ENCODE data around the gene CDK7. TPM values are rescaled to one million over a fixed set of nuclear protein-coding genes. Genes with fewer than 3 reads are reported as not detected.
A peak's percentile ranks its signal among the peaks of the same experiment; 100 is the strongest.

The CDK7 gene
- polyA plus RNA-seq (2011; rRNA removed) (153 and 212 TPM in 2 replicates), polyA minus RNA-seq (2011; rRNA and poly(A)+ RNA removed) (63.7 and 110 TPM in 2 replicates)

DNA sequence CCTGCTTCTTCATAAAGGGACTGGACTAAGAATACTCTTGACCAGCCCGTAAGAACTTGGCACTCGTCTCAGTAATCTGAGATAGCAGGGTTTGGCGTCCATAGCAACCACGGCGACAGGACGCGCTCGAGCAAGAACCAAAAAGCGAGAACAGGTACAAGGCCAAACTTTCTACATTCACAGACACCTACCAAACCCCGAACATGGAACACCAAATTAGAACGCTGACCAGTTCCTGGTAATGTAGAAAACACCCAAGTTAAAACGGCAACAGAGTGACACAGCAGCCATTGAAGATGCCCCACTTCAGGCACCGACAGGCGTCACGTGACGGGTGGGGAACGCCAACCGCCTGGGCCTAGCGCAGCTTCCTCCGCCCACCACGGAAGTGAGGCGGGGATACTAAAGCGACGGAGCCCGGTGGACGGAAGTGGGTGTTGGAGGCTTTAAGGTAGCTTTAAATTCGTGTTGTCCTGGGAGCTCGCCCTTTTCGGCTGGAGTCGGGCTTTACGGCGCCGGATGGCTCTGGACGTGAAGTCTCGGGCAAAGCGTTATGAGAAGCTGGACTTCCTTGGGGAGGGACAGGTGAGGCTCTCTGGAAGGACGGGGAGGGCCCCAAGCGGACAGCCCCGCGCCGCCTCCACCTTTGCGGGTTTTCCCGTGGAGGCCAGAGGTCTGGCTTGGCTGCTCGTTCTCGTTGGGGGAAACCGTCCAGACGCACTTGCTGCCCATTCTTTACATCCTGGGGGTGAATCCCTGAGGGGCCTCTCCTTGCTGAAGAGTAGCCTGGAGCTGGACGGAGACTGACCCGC, at the start of gene CDK7:
Gene CDK7 (plus strand): TSS at position 430 of the 812 bp plus-strand sequence. CDS start 90 bp downstream, at position 520.
- H3K27me3 ChIP-seq (ENCODE audit: control insufficient read depth, insufficient read depth, low read length), result no peaks in the 10 kb centered on the region
- peak within 1 kb of the TSS; percentile 77 for H3K27ac ChIP-seq (ENCODE audit: low read depth, low read length)
- H3K4me3 ChIP-seq (ENCODE audit: low read depth, low read length), result peak within 1 kb of the TSS; percentile 91
- TF ChIP-seq, protein P1, sequence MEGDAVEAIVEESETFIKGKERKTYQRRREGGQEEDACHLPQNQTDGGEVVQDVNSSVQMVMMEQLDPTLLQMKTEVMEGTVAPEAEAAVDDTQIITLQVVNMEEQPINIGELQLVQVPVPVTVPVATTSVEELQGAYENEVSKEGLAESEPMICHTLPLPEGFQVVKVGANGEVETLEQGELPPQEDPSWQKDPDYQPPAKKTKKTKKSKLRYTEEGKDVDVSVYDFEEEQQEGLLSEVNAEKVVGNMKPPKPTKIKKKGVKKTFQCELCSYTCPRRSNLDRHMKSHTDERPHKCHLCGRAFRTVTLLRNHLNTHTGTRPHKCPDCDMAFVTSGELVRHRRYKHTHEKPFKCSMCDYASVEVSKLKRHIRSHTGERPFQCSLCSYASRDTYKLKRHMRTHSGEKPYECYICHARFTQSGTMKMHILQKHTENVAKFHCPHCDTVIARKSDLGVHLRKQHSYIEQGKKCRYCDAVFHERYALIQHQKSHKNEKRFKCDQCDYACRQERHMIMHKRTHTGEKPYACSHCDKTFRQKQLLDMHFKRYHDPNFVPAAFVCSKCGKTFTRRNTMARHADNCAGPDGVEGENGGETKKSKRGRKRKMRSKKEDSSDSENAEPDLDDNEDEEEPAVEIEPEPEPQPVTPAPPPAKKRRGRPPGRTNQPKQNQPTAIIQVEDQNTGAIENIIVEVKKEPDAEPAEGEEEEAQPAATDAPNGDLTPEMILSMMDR (IDR thresholded peaks at IDR 0.05; ENCODE audit: low read depth, low read length), result no peak
- ChIA-PET CTCF (interaction anchor here (1.6 to 1.7 kb wide), 2 partner anchors 100 to 141 kb away, joined by 4 to 6 read pairs; partner anchors contain the start of gene SLC30A5), POLR2A (interaction anchor here (0.6 to 1.7 kb wide), 5 partner anchors 17 to 141 kb away, joined by 3 to 7 read pairs (median 5); partner anchors contain the start of gene SLC30A5)
- DNase-seq (ENCODE audit: low read depth, low spot score), result peak; percentile 72
- no peaks in the 10 kb centered on the region; the same call in 1 of the 2 replicates for H3K9me3 ChIP-seq (ENCODE audit: control insufficient read depth, insufficient read depth, low read length)

DNA sequence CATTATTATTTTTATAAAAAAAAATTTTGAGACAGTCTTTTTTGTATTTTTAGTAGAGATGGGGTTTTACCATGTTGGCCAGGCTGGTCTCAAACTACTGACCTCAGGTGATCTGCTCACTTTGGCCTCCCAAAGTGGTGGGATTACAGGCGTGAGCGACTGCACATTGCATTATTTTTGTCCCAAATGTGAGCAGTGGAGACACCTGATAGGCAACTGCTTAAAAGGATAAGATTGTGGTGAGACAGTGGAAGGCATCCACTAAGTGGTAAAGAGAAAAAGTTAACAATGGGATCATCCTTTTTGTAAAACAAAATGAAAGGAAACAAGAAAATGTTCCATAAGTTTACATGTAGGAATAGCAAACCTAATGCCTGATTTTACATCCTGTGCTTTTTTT, 47.3 kb upstream of the CDK7 start:
- no peak for DNase-seq (ENCODE audit: low read depth, low spot score)
- ChIA-PET POLR2A (no interaction called here), CTCF (no interaction called here)
- Histone ChIP-seq H3K9me3 (ENCODE audit: control insufficient read depth, insufficient read depth, low read length) (no peaks in the 10 kb centered on the region), H3K4me3 (ENCODE audit: low read depth, low read length) (no peak overlapping the region), H3K27ac (ENCODE audit: low read depth, low read length) (no peak overlapping the region), H3K27me3 (ENCODE audit: control insufficient read depth, insufficient read depth, low read length) (no peaks in the 10 kb centered on the region)
- TF ChIP-seq, protein P1 (IDR thresholded peaks at IDR 0.05; ENCODE audit: low read depth, low read length), result no peak

DNA sequence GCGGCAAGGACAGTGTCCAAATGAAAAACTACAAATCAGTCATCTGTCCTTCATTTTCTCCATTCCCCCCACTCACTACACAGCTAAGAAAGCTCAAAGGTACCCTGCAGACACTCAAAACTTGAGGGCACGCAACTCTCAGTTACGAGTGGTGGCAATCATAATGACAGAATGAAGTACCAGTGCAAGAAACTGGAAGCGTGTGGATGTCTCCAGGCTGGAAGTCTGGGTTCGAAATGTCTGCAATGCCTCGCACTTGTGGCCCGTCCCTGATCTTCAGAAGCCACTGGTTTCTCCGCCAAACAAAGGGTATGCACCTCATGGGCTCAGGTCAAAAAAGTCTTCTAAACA, 45.9 kb upstream of the CDK7 start:
- DNase-seq (ENCODE audit: low read depth, low spot score), result no peak
- Histone ChIP-seq H3K27ac (ENCODE audit: low read depth, low read length) (peak overlapping the region; percentile 84), H3K9me3 (ENCODE audit: control insufficient read depth, insufficient read depth, low read length) (no peaks in the 10 kb centered on the region), H3K27me3 (ENCODE audit: control insufficient read depth, insufficient read depth, low read length) (no peaks in the 10 kb centered on the region), H3K4me3 (ENCODE audit: low read depth, low read length) (peak overlapping the region; percentile 96)
- ChIA-PET POLR2A (interaction anchor here (1.0 to 1.1 kb wide), 2 partner anchors 47 to 82 kb away, joined by 3 read pairs; no protein-coding TSS in a partner anchor), CTCF (interaction anchor here (0.6 to 2.0 kb wide), 2 partner anchors 74 to 95 kb away, joined by 4 to 10 read pairs; partner anchors contain the start of gene SLC30A5)
- TF ChIP-seq, protein P1 (IDR thresholded peaks at IDR 0.05; ENCODE audit: low read depth, low read length), result no peak

DNA sequence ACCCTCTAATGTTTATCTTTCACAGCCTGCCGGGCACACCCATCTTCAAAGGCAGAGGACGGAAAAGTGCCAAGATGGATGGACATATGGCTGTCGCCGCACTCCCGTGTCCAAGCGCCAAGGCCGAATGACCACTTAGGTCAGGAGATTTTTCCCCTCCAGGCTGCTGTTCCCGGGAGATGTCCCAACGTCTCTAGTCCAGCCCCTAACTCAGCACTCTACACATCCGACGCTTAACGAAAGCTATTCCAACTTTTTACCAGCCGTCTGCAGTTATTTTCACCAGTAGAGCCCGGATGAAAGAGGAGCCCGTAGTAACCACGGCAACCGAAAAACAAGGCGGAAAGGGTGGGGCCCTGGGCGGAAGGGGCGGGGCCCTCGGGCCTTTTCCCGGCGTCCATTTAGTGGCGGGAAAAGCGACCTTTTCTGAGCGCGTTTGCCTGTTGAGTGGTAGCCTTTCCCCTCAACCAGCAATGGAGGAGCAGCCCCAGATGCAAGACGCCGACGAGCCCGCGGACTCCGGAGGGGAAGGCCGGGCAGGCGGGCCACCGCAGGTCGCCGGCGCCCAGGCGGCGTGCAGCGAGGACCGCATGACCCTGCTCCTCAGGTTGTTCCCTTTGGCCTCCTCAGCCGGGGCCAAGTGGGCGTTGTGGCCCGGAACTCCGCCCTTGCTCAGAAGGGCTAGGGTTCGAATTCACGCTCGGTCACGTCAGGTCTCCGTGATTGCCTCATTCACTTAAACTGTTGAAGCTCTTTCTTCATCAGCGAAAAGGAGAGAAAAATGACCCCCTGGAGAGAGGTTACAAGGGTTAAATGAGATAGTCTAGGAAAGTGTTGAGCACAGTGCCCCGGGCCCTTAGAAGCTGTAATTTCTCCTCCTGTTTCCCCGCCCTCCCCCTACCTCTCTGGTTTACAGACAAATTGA, 45.3 kb upstream of the CDK7 start, which contains the start of gene CENPH:
Gene CENPH (plus strand): TSS at position 422 of the 925 bp plus-strand sequence. CDS start 52 bp downstream, at position 474.
- Histone ChIP-seq H3K9me3 (ENCODE audit: control insufficient read depth, insufficient read depth, low read length) (no peaks in the 10 kb centered on the region), H3K27me3 (ENCODE audit: control insufficient read depth, insufficient read depth, low read length) (no peaks in the 10 kb centered on the region), H3K27ac (ENCODE audit: low read depth, low read length) (peak within 1 kb of the TSS; percentile 84), H3K4me3 (ENCODE audit: low read depth, low read length) (peak within 1 kb of the TSS; percentile 96)
- CTCF ChIA-PET, result interaction anchor here (0.6 to 2.0 kb wide), 3 partner anchors 75 to 145 kb away, joined by 3 to 10 read pairs (median 4); partner anchors contain the start of gene SLC30A5
- DNase-seq (ENCODE audit: low read depth, low spot score), result peak; percentile 69
- TF ChIP-seq, protein P1 (IDR thresholded peaks at IDR 0.05; ENCODE audit: low read depth, low read length), result no peak
- POLR2A ChIA-PET, result interaction anchor here (0.6 to 1.2 kb wide), 7 partner anchors 11 to 118 kb away, joined by 3 to 6 read pairs (median 3); no protein-coding TSS in a partner anchor

Data from AG04450 (cell line).